Keratinocyte (primary cell): Measurements from ENCODE around the gene PTBP3.

Experiments used
- CTCF ChIP-seq, 3 experiments: IDR thresholded peaks in 1 of 3; conservative IDR thresholded peaks in 1 of 3; optimal IDR thresholded peaks in 1 of 3; 2 replicates in 2 of 3; 3 replicates in 1 of 3; pipeline versions ENCODE3 to v1.5.1; 2011; ENCODE audit warnings: low read length in 3 of 3, mild to moderate bottlenecking in 3 of 3, moderate library complexity in 2 of 3, control low read depth in 1 of 3, inconsistent platforms in 1 of 3; ENCODE audit not compliant: insufficient read depth in 2 of 3; ENCODE audit errors: extremely low read depth in 1 of 3
- EZH2 ChIP-seq: IDR thresholded peaks from one replicate; pipeline ENCODE4 v1.6.1; 2012; ENCODE audit warnings: inconsistent platforms, mild to moderate bottlenecking, low read length, moderate library complexity

- no peak for TF ChIP-seq CTCF (optimal IDR thresholded peaks at IDR 0.05 in 1 of 3, IDR thresholded peaks at IDR 0.05 in 1 of 3, conservative IDR thresholded peaks at IDR 0.05 in 1 of 3; ENCODE audit: extremely low read depth in 1 of 3, insufficient read depth in 2 of 3, low read length in 3 of 3)
- no peak for TF ChIP-seq EZH2
Measured at GRCh38 chr9:112360047-112360804, 26.8 kb upstream of the PTBP3 start.
